Omental fat pad (tissue), 4 donors: ENCODE measurements around the gene KLF3. TPM values are rescaled to one million over a fixed set of nuclear protein-coding genes. Genes with fewer than 3 reads are reported as not detected.

Experiments used
- ATAC-seq: fragments of 150-250 bp; one replicate; pipeline ENCODE4 v1.9.1; 2016; ENCODE audit warnings: mild to moderate bottlenecking, moderate library complexity; ENCODE audit not compliant: low FRiP score
- DNase-seq: peaks from one replicate; pipeline ENCODE4 v3.0.0-alpha.2; 2019; ENCODE audit warnings: low spot score
- total RNA-seq, 4 donors: library from RNA; depleted of rRNA; stranded (reverse); fragments of >200 nt; gene quantifications; one replicate each; pipeline ENCODE4 v1.1.0, GENCODE V29; 2016
- TF ChIP-seq, protein P1 (sequence below), 3 donors: fragments of 450-650 bp; IDR thresholded peaks; one replicate each; pipeline ENCODE4 v1.5.1; 2016 to 2017; ENCODE audit warnings: antibody characterized with exemption in 3 of 3, mild to moderate bottlenecking in 3 of 3, moderate library complexity in 2 of 3

KLF3 gene
- total RNA-seq, 4 donors from 2014 or later, result 40.4 to 64.9 (median 53.8) TPM

DNA sequence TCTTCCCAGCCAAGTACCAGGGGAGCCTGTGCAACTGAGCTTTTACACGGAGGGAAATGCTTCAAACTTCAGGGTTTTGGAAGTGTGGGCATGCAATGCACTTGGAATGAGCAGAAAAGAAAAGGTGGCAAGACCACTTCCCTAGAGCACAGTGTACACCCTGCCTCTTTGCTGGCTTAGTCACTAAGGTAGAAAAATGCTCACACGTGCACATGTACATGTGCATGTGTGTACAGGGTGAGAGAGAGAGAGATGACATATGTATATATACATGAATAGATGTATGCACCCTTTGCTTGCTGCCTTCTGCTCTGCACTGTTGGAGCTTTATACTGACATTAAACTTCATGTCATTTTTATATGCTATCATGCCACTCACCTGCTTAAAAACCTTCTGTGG is 7.9 kb upstream of the KLF3 start:
- TF ChIP-seq, protein P1, sequence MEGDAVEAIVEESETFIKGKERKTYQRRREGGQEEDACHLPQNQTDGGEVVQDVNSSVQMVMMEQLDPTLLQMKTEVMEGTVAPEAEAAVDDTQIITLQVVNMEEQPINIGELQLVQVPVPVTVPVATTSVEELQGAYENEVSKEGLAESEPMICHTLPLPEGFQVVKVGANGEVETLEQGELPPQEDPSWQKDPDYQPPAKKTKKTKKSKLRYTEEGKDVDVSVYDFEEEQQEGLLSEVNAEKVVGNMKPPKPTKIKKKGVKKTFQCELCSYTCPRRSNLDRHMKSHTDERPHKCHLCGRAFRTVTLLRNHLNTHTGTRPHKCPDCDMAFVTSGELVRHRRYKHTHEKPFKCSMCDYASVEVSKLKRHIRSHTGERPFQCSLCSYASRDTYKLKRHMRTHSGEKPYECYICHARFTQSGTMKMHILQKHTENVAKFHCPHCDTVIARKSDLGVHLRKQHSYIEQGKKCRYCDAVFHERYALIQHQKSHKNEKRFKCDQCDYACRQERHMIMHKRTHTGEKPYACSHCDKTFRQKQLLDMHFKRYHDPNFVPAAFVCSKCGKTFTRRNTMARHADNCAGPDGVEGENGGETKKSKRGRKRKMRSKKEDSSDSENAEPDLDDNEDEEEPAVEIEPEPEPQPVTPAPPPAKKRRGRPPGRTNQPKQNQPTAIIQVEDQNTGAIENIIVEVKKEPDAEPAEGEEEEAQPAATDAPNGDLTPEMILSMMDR (IDR thresholded peaks at IDR 0.05), result no peak
- ATAC-seq, result no peak
- DNase-seq, result no peak

DNA sequence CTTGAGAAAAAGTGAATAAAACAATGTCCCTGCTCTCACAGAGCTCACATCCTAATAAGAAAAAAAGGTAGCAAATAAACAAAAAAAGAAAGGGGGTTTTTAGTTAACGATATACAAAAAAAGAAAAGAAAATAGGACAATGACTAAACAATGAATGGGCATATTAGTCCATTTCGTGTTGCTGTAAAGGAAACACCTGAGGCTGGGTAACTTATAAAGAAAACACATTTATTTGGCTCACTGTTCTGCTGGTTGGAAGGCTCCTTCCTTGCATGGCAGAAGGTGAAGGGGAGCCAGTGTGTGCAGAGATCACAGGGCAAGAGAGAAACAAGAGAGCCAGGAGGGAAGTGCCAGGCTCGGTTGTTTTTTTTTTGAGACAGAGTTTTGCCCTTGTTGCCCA is 4.7 kb upstream of the KLF3 start:
- TF ChIP-seq, protein P1 (IDR thresholded peaks at IDR 0.05), result no peak
- DNase-seq (no peak), ATAC-seq (no peak)

DNA sequence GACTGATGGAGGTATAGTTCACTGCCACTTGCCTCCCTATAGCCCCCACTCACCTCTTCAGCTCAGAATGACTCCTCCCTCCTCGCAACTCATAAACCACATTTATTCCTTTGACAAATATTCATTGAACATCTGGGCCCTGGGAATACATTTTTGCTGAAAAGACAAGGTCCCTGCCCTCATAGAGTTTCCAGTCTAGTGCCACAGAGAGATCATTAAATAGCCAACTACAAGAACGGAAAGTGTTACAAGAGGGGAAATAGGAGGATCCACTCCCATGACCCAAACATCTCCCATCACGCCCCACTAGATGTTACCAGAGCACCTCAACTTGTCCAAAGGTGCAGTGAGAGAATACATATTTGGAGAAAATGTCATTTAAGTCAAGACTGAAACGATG is 3.2 kb upstream of the KLF3 start:
- ATAC-seq (no peak), DNase-seq (no peak)
- TF ChIP-seq, protein P1 (IDR thresholded peaks at IDR 0.05), result no peak

DNA sequence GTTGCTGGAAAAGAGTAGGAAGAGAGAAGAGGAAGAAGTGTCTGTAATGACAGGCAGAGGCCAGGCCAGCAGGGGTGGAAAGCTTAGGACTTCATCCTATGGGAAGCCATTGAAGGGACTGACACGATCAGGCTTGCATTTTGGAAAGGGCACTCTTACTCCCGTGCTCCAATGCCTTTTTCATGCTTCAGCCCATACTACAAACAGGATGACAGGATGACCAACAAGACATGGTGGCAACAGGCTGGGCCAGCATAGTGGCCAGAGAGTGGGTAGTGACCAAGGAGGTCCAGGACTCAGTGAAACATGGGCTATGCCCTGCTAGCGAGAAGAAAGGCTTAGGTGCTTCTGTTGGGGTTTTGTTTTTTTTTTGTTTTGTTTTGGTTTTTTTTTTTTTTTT is 2.6 kb upstream of the KLF3 start:
- TF ChIP-seq, protein P1 (IDR thresholded peaks at IDR 0.05), result no peak
- no peak for ATAC-seq
- no peak for DNase-seq

DNA sequence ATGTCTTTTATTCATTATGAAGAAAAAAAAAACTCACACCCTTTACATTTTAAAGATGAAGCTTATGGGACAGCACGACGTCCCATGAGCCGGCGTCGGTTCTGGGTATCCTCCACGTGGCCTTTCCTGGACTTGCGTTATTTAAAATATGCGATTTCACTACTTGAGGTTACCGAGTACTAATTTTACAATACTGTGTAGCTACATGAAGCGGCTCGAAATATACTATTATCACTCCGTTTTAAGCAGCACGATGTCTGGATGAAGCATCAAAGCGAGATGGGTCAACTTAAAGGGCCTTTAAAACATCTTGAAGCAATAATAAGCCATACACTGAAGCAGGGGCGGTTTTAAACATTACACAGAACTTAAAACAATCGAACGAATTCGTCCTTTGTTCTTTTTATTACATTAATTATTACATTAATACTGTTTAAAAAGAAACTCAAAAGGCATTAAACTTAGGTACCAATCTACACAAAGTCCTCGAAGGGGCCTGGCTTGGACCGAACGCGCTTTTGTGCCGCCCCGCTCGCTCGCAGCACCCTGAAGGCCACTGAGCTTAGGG is 1.4 kb upstream of the KLF3 start:
- ATAC-seq, result no peak
- TF ChIP-seq, protein P1 (IDR thresholded peaks at IDR 0.05), result no peak

DNA sequence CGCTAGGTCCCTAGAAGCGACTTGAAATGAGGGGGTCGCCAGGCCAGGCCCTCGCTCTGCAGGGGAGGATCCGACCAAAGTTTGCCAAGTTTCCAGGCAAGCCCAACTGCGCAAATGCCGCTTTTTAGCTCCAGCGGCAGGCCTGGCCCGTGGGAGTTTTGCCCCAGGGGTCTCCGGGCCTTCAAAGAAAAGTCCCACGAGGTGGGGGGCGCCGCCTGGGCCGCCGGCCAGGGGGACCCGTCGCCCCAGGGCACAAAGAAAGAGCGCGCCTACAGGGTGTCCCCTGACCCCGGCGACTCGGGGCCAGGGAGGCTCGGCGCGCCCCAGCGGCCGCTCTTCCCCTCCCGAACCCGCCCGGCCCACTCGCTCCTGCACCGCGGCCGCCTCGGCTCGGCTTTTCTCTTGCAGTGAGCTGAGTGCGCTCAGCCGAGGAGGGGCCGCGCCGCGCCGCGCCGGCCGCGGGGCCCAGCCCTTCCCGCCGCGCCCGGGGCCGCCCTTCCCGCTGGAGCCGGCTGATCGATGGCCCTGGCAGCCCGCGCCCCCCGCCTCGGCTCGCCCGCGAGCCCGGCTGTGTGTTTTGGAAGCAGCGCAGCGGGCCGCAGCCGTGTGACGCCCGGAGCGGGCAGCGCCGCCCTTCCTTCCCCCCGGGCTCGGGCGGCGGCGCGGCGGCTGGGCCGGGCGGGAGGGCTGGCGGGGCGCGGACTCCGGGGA is 754 bp upstream of the KLF3 start:
- TF ChIP-seq, protein P1 (IDR thresholded peaks at IDR 0.05), result no peak
- DNase-seq (no peak), ATAC-seq (peak; percentile 55)

More for the DNA sequence above, 1.4 kb upstream of the KLF3 start:
- DNase-seq, result no peak
